Central memory CD8-positive, alpha-beta T cell (primary cell): ENCODE results near the gene LEFTY1.
"Not testable (repeated sequence)": the region's sequence is repeated elsewhere in the genome, so short reads cannot be mapped to it uniquely, and the experiment has no call there.

ENCODE experiments used
- ATAC-seq: fragments of 150-1000 bp; cut with Tn5 transposase; replicated peaks from 2 replicates; pipeline ENCODE4 v1.10.0; 2022; ENCODE audit warnings: mild to moderate bottlenecking, moderate FRiP score, moderate number of reproducible peaks; ENCODE audit not compliant: poor library complexity, severe bottlenecking; ENCODE audit errors: extremely low read depth
- DNase-seq, 2 donors: peaks; one replicate each; pipeline ENCODE4 v3.0.0; 2021; ENCODE audit warnings: low spot score in 2 of 2
- H3K27ac Mint-ChIP-seq: one replicate; pipeline ENCODE4 v1.8.0; 2022; ENCODE audit warnings: low read depth, mild to moderate bottlenecking, moderate library complexity, mixed read lengths
- H3K27me3 Mint-ChIP-seq: one replicate; pipeline ENCODE4 v1.8.0; 2022; ENCODE audit warnings: mixed read lengths
- H3K36me3 Mint-ChIP-seq: one replicate; pipeline ENCODE4 v1.8.0; 2022; ENCODE audit warnings: mild to moderate bottlenecking, moderate library complexity, mixed read lengths; ENCODE audit not compliant: insufficient read depth
- H3K4me1 Mint-ChIP-seq: one replicate; pipeline ENCODE4 v1.8.0; 2022; ENCODE audit warnings: mixed read lengths
- H3K4me3 Mint-ChIP-seq: one replicate; pipeline ENCODE4 v1.8.0; 2022; ENCODE audit warnings: mild to moderate bottlenecking, moderate library complexity, mixed read lengths
- H3K9me3 Mint-ChIP-seq: one replicate; pipeline ENCODE4 v1.8.0; 2022; ENCODE audit warnings: mixed read lengths

LEFTY1 gene, protein sequence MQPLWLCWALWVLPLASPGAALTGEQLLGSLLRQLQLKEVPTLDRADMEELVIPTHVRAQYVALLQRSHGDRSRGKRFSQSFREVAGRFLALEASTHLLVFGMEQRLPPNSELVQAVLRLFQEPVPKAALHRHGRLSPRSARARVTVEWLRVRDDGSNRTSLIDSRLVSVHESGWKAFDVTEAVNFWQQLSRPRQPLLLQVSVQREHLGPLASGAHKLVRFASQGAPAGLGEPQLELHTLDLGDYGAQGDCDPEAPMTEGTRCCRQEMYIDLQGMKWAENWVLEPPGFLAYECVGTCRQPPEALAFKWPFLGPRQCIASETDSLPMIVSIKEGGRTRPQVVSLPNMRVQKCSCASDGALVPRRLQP

DNA sequence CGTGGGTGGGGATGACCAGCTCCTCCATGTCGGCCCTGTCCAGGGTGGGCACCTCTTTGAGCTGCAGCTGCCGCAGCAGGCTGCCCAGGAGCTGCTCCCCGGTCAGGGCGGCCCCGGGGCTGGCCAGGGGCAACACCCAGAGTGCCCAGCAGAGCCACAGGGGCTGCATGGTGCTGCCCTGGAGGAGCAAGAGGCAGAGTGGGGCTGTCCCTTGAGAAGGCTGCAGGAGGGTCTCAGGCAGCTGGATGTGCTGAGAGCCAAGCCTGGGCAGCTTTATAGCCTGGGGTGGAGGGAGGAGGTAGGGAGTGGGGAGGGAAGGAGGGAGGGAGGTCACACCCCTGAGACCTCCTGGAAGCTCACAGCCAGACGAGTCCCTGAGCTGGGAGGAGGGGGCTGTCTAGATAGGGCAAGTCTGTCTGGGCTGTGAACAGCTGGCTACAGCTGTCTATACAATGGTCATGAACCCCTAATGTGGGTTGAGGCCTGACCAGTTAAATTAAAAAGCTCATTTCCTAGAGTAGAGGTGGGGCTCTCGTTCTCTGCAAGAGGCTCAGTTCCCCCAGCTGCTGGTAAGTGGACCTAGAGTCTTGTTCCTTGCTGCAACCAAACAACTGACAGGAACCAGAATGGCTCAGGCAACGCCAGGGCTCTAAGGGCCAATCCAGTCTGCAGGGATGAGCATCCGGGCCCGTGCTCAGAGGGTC is at the start of gene LEFTY1:
Gene LEFTY1, minus strand, starts transcription at position 249 of the 704 bp plus-strand sequence. Its CDS starts 80 bp downstream, at position 169.
- ATAC-seq: no peak
- no peaks in the 10 kb centered on the region for H3K9me3 Mint-ChIP-seq

DNA sequence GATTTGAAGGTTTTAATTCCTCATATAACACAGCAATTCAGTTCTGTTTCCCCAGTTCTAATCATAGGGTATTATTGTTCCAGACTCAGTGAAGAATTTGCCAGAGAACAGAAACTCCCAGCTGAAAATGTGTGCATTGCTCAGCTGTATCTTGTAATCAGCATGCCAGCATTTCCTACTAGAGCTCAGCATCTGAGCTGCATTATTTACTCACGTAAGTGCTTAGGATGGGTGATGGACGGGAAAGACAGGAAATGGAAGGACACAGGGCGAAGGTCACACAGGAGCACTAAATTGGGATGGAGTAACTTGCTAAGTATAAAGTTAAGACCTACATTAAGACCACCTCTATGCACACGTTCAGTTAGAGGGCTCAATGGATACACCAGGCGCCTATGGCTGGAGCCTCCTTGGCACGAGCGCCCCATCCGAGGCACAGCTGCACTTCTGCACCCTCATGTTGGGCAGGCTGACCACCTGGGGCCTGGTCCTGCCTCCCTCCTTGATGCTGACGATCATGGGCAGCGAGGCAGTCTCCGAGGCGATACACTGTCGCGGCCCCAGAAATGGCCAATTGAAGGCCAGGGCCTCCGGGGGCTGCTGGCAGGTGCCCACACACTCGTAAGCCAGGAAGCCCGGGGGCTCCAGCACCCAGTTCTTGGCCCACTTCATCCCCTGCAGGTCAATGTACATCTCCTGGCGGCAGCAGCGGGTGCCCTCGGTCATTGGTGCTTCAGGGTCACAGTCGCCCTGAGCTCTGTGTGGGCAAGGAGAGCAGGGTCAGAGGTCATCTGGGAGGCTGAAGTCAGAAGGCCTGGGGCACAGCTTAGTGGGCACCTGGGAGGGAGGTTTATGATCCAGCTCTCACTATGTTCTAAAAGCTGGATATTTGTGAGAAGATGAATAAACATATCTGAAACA is 48.4 kb upstream of the LEFTY1 start:
- no peaks in the 10 kb centered on the region for H3K27me3 Mint-ChIP-seq
- H3K36me3 Mint-ChIP-seq: no peaks in the 10 kb centered on the region
- no peak overlapping the region for H3K27ac Mint-ChIP-seq
- H3K9me3 Mint-ChIP-seq: no peaks in the 10 kb centered on the region
- DNase-seq (no peak), ATAC-seq (no peak)
- no peak overlapping the region for H3K4me3 Mint-ChIP-seq
- H3K4me1 Mint-ChIP-seq: no peaks in the 10 kb centered on the region

More for the DNA sequence above, at the start of gene LEFTY1:
- Mint-ChIP-seq H3K27me3 (no peaks in the 10 kb centered on the region), H3K36me3 (no peaks in the 10 kb centered on the region), H3K27ac (no peak within 1 kb of the TSS), H3K4me1 (peaks cover 12% of the 10 kb centered on the region), H3K4me3 (no peak within 1 kb of the TSS)
- DNase-seq: no peak

DNA sequence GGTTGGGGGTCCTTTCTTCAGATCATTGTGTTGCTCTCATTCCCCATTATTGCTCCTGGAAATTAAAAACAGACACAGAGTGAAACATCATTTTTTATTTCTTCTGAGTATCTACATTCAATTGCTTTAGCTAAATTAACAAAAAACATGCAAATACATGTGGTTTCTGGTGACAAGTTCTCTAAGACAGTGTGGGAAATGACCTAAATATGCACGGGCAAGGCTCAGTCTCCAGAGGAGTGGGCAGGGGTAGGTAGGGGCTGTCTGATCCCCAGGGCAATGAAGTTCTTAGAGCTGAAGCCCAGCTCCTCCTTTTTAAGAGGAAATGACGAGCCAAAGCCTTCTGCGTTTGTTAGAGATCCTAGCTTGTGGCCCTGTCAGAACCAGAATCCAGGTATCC is 47.6 kb upstream of the LEFTY1 start:
- Mint-ChIP-seq H3K4me1 (no peaks in the 10 kb centered on the region), H3K36me3 (no peaks in the 10 kb centered on the region), H3K4me3 (no peak overlapping the region), H3K9me3 (no peaks in the 10 kb centered on the region), H3K27me3 (no peaks in the 10 kb centered on the region), H3K27ac (no peak overlapping the region)
- DNase-seq (no peak), ATAC-seq (no peak)

DNA sequence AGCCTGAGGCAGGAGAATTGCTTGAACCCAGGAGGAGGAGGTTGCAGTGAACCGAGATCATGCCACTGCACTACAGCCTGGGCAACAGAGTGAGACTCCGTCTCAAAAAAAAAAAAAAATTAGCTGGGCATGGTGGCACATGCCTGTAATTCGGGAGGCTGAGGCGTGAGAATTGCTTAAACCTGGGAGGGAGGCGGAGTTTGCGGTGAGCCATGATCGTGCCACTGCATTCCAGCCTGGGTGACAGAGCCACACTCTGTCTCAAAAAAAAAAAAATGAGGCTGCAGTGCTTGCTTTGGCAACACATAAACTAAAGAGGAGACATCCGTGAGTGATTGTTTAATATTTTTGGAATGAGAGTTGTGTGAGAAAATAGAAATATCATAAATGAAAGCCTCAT is 47.1 kb upstream of the LEFTY1 start:
- H3K27me3 Mint-ChIP-seq, H3K36me3 Mint-ChIP-seq, DNase-seq, H3K27ac Mint-ChIP-seq, H3K4me1 Mint-ChIP-seq, H3K9me3 Mint-ChIP-seq, ATAC-seq, H3K4me3 Mint-ChIP-seq: not testable (repeated sequence)

DNA sequence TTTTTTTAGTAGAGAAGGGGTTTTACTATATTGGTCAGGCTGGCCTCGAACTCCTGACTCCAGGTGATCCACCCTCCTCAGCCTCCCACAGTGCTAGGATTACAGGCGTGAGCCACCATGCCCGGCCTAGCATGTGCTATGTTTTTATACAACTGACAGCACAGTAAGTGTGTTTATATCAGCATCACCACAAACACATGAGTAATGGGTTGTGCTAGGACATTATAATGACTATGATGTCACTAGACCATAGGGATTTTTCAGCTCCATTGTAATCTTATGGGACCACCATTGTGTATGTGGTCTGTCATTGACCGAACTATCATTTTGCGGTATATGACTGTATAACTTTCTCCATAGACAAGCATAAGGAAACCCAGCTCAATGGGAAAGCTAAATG is 45.8 kb upstream of the LEFTY1 start:
- Mint-ChIP-seq H3K27ac (no peak overlapping the region), H3K4me1 (no peaks in the 10 kb centered on the region), H3K9me3 (no peaks in the 10 kb centered on the region), H3K27me3 (no peaks in the 10 kb centered on the region), H3K36me3 (no peaks in the 10 kb centered on the region), H3K4me3 (no peak overlapping the region)
- no peak for DNase-seq
- no peak for ATAC-seq

DNA sequence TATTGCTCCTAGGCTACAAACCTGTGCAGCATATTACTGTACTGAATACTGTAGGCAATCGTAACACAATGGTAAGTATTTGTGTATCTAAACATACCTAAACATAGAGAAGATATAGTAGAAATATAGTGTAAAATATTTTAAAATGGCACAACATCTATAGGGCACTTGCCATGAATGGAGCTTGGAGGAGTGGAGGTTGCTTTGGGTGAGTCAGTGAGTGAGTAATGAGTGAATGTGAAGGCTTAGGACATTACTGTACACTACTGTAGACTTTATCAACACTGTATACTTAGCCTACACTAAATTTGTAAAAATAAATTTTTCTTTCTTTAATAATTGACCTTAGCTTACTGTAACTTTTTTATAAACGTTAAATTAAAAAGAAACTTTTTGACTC is 44.1 kb upstream of the LEFTY1 start:
- no peak for ATAC-seq

DNA sequence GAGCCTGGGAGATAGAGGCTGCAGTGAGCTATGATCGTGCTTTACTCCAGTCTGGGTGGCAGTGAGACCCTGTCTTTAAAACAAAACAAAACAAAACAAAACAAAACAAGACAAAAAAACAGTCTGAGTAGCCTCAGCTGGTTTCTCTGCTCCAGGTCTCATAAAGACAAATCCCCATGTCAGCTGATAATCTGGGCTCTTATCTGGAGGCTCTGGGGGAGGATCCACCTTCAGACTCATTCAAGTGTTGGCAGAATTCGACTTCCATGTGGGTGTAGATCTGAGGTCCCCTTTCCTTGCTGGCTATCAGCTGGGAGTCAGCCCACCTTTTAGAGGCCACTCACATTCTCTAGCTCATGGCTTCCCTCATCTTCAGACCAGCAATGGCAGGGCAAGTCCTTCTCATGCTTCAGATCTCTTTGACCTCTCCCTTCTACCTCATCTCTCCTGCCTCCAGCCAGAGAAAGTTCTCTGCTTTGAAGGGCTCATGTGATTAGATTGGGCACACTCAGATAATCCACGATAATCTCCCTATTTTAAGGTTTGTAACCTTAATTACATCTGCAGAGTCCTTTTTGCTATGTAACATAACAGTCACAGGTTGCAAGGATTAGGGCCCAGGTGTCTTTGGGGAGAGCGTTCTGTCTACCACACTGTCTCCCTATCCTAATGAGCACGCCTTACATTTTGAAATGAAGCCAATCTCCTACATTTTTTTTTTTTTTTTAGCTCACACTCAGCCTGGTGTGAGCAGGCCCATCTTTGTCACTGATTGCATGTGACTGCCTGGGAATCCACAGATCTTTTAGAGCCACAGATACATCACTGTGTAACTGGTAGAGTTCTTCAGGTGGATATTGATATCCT is 42.6 kb upstream of the LEFTY1 start:
- H3K9me3 Mint-ChIP-seq: no peaks in the 10 kb centered on the region
- no peaks in the 10 kb centered on the region for H3K27me3 Mint-ChIP-seq
- DNase-seq (no peak), ATAC-seq (no peak)
- no peaks in the 10 kb centered on the region for H3K4me1 Mint-ChIP-seq
- H3K36me3 Mint-ChIP-seq: no peaks in the 10 kb centered on the region
- no peak overlapping the region for H3K4me3 Mint-ChIP-seq
- peak overlapping the region; percentile 50 for H3K27ac Mint-ChIP-seq

More for the DNA sequence above, 44.1 kb upstream of the LEFTY1 start:
- Mint-ChIP-seq H3K4me3 (no peak overlapping the region), H3K36me3 (no peaks in the 10 kb centered on the region), H3K27ac (no peak overlapping the region), H3K4me1 (no peaks in the 10 kb centered on the region), H3K27me3 (no peaks in the 10 kb centered on the region), H3K9me3 (no peaks in the 10 kb centered on the region)
- DNase-seq: no peak

DNA sequence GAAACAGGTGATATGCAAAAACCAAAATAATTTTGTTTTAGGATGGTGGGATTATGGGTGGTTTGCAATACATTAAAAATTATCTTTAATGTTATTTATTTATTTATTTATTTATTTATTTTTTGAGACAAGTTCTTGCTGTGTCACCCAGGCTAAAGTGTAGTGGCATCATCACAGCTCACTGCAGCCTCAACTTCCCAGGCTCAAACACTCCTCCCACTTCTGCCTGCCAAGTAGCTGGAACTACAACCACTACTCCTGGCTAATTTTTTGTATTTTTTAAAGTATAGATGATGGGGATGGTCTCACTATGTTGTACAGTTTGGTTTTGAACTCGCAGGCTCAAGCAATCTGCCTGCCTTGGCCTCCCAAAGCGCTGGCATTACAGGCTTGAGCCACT is 41.6 kb upstream of the LEFTY1 start:
- DNase-seq (no peak), ATAC-seq (no peak)
- H3K27ac Mint-ChIP-seq: no peak overlapping the region
- H3K4me3 Mint-ChIP-seq: no peak overlapping the region
- no peaks in the 10 kb centered on the region for H3K4me1 Mint-ChIP-seq
- no peaks in the 10 kb centered on the region for H3K27me3 Mint-ChIP-seq
- no peaks in the 10 kb centered on the region for H3K36me3 Mint-ChIP-seq
- H3K9me3 Mint-ChIP-seq: no peaks in the 10 kb centered on the region

DNA sequence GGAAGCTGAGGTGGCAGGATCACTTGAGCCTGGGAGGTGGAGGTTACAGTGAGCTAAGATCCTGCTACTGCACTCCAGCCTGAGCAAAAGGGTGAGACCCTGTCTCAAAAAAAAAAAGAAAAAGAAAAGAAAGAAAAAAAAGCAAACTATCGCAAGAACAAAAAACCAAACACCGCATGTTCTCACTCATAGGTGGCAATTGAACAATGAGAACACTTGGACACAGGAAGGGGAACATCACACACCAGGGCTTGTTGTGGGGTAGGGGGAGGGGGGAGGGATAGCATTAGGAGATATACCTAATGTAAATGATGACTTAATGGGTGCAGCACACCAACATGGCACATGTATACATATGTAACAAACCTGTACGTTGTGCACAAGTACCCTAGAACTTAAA is 40.5 kb upstream of the LEFTY1 start:
- not testable (repeated sequence) for H3K36me3 Mint-ChIP-seq, ATAC-seq, H3K9me3 Mint-ChIP-seq, H3K27ac Mint-ChIP-seq, DNase-seq, H3K27me3 Mint-ChIP-seq, H3K4me1 Mint-ChIP-seq, H3K4me3 Mint-ChIP-seq

DNA sequence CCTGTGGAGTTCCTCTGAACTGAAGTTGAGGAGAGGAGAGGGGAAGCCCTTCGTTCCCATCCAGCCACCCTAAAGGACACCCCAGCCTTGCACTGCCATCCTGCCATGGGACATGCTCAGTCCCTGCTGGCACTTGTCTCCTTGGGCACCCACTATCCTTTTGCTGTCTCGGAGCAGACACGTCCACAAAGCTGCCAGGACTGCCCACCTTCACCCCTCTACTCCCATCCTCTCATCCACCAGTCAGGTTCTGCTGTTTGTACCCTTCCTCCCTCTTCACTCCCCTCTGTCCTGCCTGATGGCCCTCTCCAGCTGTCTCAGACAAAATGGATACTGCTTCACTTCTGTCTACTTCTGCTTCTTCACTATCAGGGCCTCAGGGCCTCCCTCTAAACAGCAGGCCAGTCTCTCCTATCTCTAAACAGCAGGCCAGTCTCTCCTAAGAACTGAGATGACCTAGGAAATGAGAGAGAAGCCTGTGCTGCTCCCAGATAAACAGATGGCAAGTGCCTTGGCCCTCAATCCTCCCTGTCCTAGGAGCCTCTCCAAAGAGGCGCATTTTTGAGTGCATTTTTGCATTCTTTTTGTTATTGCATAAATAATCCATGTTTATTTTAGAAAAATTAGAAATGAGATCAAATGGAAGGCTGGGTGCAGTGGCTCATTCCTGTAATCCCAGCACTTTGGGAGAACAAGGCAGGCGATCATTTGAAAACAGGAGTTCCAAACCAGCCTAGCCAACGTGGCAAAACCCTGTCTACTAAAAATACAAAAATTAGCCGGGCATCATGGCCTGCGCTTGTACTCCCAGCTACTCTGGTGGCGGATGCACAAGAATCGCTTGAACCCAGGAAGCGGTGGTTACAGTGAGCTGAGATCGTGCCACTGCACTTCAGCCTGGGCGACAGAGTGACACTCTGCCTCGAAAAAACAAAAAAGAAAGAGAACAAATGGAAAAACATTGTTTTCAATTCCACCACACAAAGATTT is 39.5 kb upstream of the LEFTY1 start:
- Mint-ChIP-seq H3K4me3 (no peak overlapping the region), H3K27ac (no peak overlapping the region)
- no peak for ATAC-seq

DNA sequence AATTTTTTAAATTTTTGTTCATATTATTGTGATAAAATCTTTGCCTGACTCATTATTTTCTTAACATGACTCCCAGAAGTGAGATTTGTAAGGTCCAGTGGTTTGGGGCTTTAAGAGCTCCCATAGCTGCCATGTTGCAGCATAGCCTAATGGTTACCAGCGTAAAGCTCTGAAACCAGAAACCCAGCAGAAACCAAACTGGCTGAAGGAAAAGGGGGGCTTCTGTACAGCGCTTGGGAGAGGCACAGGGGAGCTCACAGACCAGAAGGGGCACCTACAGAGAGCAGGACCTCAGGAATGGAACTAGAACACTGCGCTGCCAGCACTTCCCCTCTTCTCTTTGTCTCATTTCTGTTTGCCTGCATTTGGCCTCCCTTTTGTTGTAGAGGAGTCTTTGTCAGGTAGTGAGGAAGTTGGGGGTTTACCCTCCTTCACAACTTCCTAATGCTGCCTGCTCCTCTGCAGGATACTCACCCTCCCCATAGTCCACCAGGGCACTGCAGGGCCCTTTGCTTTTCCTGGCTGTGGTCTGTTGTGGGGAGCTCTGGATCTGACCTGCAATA is 37.7 kb upstream of the LEFTY1 start:
- DNase-seq: no peak
- Mint-ChIP-seq H3K4me3 (no peak overlapping the region), H3K9me3 (no peaks in the 10 kb centered on the region), H3K36me3 (peaks cover 11% of the 10 kb centered on the region), H3K27me3 (no peaks in the 10 kb centered on the region), H3K4me1 (peaks cover 15% of the 10 kb centered on the region), H3K27ac (no peak overlapping the region)
- no peak for ATAC-seq

More for the DNA sequence above, 39.5 kb upstream of the LEFTY1 start:
- H3K4me1 Mint-ChIP-seq: peaks cover 5% of the 10 kb centered on the region
- H3K27me3 Mint-ChIP-seq: no peaks in the 10 kb centered on the region
- H3K9me3 Mint-ChIP-seq: no peaks in the 10 kb centered on the region
- DNase-seq: no peak
- H3K36me3 Mint-ChIP-seq: peaks cover 10% of the 10 kb centered on the region
